GM12865 (cell line): ENCODE data around the gene SP140L.
"Not testable (repeated sequence)": the region's sequence is repeated elsewhere in the genome, so short reads cannot be mapped to it uniquely, and the experiment has no call there.

Experiments
- DNase-seq: peaks from one replicate; pipeline ENCODE4 v3.0.0; 2010; ENCODE audit warnings: low read depth
- H3K4me3 ChIP-seq: 2 replicates; pipeline ENCODE4 v1.5.1; 2011; ENCODE audit warnings: mild to moderate bottlenecking, low read depth, low read length, control low read depth
- CTCF ChIP-seq: IDR thresholded peaks from 2 replicates; pipeline ENCODE4 v1.5.1; 2011; ENCODE audit warnings: low read length, control low read depth, low read depth, inconsistent platforms; ENCODE audit not compliant: insufficient read depth; ENCODE audit errors: missing control alignments

SP140L gene

GRCh38 chr2:230435431-230435830 lies 108.4 kb downstream of the SP140L start:
- H3K4me3 ChIP-seq = no peak overlapping the region
- DNase-seq = no peak
- no peak for TF ChIP-seq CTCF

GRCh38 chr2:230439121-230439520 lies 112.1 kb downstream of the SP140L start:
- H3K4me3 ChIP-seq, DNase-seq: not testable (repeated sequence)

- no peak for TF ChIP-seq CTCF
- DNase-seq = peak; percentile 31
- peak overlapping the region; percentile 15; the same call in 1 of the 2 replicates for H3K4me3 ChIP-seq
Observed at GRCh38 chr2:230439590-230439989, 112.6 kb downstream of the SP140L start.

- TF ChIP-seq CTCF = no peak
- DNase-seq = peak; percentile 71
- peak overlapping the region; percentile 22; the same call in 1 of the 2 replicates for H3K4me3 ChIP-seq
Observed at GRCh38 chr2:230441227-230441897, 114.4 kb downstream of the SP140L start.

- peak; percentile 42 for DNase-seq
- no peak for TF ChIP-seq CTCF
Observed at GRCh38 chr2:230443541-230443940, 116.5 kb downstream of the SP140L start.

GRCh38 chr2:230444832-230445231 lies 117.8 kb downstream of the SP140L start:
- peak; percentile 43 for DNase-seq
- H3K4me3 ChIP-seq = no peak overlapping the region
- no peak for TF ChIP-seq CTCF

More at GRCh38 chr2:230443541-230443940, 116.5 kb downstream of the SP140L start:
- no peak overlapping the region for H3K4me3 ChIP-seq

- DNase-seq = peak; percentile 29
- no peak for TF ChIP-seq CTCF
Observed at GRCh38 chr2:230447036-230447435, 120.0 kb downstream of the SP140L start.

More at GRCh38 chr2:230447036-230447435, 120.0 kb downstream of the SP140L start:
- no peak overlapping the region for H3K4me3 ChIP-seq
